ENCODE results near the gene SAPCD2. TPM values are rescaled to one million over a fixed set of nuclear protein-coding genes. Genes with fewer than 3 reads are reported as not detected.

Gene SAPCD2
- total RNA-seq, 2 donors from 2014 or later, result 10.3 to 16.8 TPM

GRCh38 chr9:137086531-137087408 is 16.4 kb upstream of the SAPCD2 start, which contains the start of gene MAN1B1:
Gene MAN1B1 (plus strand): TSS chr9:137086985. CDS start chr9:137087000, 15 bp downstream.
- ATAC-seq (peak; percentile 83), DNase-seq (peak; percentile 100)
- intact Hi-C loops (cut with DNase I, micrococcal nuclease), result no loop called here

GRCh38 chr9:137085920-137086530 is 15.7 kb upstream of the SAPCD2 start:
- intact Hi-C loops (cut with DNase I, micrococcal nuclease), result no loop called here
- DNase-seq (peak in 1 of 2 donors; percentile 64), ATAC-seq (peak; percentile 32)

GRCh38 chr9:137084526-137084925 is 14.2 kb upstream of the SAPCD2 start:
- intact Hi-C loops (cut with DNase I, micrococcal nuclease), result no loop called here
- ATAC-seq, result no peak
- no peak for DNase-seq

GRCh38 chr9:137083394-137084004 is 13.1 kb upstream of the SAPCD2 start:
- DNase-seq, result no peak
- intact Hi-C loops (cut with DNase I, micrococcal nuclease), result no loop called here
- ATAC-seq, result no peak

- no peak for DNase-seq
- intact Hi-C loops (cut with DNase I, micrococcal nuclease), result no loop called here
- no peak for ATAC-seq
These were observed 12.6 kb upstream of the SAPCD2 start for GRCh38 chr9:137082925-137083290.

- DNase-seq (no peak), ATAC-seq (no peak)
- intact Hi-C loops (cut with DNase I, micrococcal nuclease), result no loop called here
These were observed 12.0 kb upstream of the SAPCD2 start for GRCh38 chr9:137082222-137082924.

GRCh38 chr9:137080260-137081122 is 10.1 kb upstream of the SAPCD2 start:
- no peak for DNase-seq
- intact Hi-C loops (cut with DNase I, micrococcal nuclease), result no loop called here

GRCh38 chr9:137079401-137079787 is 9.0 kb upstream of the SAPCD2 start:
- intact Hi-C loops (cut with DNase I, micrococcal nuclease), result no loop called here
- ATAC-seq (no peak), DNase-seq (no peak)

More at GRCh38 chr9:137080260-137081122, 10.1 kb upstream of the SAPCD2 start:
- no peak for ATAC-seq

GRCh38 chr9:137078701-137079400 is 8.5 kb upstream of the SAPCD2 start:
- DNase-seq (peak in 1 of 2 donors; percentile 67), ATAC-seq (peak; percentile 78)
- intact Hi-C loops (cut with DNase I, micrococcal nuclease), result no loop called here

- ATAC-seq (peak; percentile 38), DNase-seq (peak in 1 of 2 donors; percentile 73)
- intact Hi-C loops (cut with DNase I, micrococcal nuclease), result no loop called here
These were observed 7.7 kb upstream of the SAPCD2 start for GRCh38 chr9:137077758-137078693.

GRCh38 chr9:137077010-137077747 is 6.8 kb upstream of the SAPCD2 start, which contains the start of gene UAP1L1:
Gene UAP1L1 (plus strand): TSS chr9:137077517. CDS start chr9:137077533, 16 bp downstream.
- ATAC-seq, result peak; percentile 31
- intact Hi-C loops (cut with DNase I, micrococcal nuclease), result no loop called here
- peak; percentile 81 to 85 for DNase-seq

- ATAC-seq (no peak), DNase-seq (no peak)
- intact Hi-C loops (cut with DNase I, micrococcal nuclease), result no loop called here
These were observed 6.3 kb upstream of the SAPCD2 start for GRCh38 chr9:137076636-137077009.

- no peak for DNase-seq
- no peak for ATAC-seq
- intact Hi-C loops (cut with DNase I, micrococcal nuclease), result no loop called here
These were observed 5.0 kb upstream of the SAPCD2 start for GRCh38 chr9:137075275-137075775.

- peak in 1 of 2 donors; percentile 33 for DNase-seq
- ATAC-seq, result no peak
- intact Hi-C loops (cut with DNase I, micrococcal nuclease), result no loop called here
These were observed 4.4 kb upstream of the SAPCD2 start for GRCh38 chr9:137074657-137075274.

- DNase-seq (peak in 1 of 2 donors; percentile 56), ATAC-seq (peak; percentile 18)
- intact Hi-C loops (cut with DNase I, micrococcal nuclease), result no loop called here
These were observed 3.6 kb upstream of the SAPCD2 start for GRCh38 chr9:137073992-137074399.

All from left colon (tissue), 2 donors.